ENCODE data around the gene LPP. TPM values are rescaled to one million over a fixed set of nuclear protein-coding genes. Genes with fewer than 3 reads are reported as not detected.

The LPP gene
- total RNA-seq, 2 donors from 2014 or later, result 1,601 to 1,705 TPM

DNA sequence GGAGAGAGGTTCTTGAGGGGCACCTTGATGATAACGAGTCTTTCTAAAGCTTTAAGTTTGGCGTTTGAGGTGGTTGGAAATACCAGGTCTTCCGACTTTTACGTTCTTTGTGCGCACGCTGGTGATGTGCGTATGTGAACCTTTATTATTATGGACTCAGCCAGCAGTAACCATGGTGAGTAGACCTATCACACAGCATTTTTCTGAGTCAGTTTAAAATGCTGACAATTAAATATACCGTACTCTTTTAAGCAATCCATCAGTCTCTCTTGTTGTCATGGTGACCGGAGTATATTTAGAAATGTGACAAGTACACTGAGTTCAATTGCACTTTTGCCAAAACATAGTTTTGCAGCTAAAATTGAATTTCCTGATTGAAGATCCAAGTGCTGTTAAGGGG lies 172.2 kb downstream of the LPP start:
- intact Hi-C loops (cut with DNase I), result no loop called here
- no peak for DNase-seq (ENCODE audit: low spot score)

DNA sequence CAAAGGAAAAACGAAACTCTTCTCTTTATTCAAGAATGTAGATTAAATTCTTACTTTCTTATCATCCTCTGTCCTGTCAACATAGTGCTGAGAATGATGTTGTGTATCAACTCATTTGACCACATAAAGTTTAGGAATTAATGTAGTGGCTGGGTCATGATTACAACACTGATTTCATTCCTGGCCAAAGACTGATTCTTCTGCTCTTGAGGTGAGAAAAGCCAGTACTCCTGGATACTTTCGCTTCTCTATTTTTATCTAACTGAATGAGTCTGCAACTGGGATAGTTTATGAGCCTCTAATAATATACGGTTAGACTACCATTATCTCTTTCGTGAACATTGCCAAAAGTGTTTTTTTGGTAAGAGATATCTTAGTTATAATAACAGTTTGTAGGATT lies 173.0 kb downstream of the LPP start:
- DNase-seq (ENCODE audit: low spot score), result no peak
- intact Hi-C loops (cut with DNase I), result no loop called here

DNA sequence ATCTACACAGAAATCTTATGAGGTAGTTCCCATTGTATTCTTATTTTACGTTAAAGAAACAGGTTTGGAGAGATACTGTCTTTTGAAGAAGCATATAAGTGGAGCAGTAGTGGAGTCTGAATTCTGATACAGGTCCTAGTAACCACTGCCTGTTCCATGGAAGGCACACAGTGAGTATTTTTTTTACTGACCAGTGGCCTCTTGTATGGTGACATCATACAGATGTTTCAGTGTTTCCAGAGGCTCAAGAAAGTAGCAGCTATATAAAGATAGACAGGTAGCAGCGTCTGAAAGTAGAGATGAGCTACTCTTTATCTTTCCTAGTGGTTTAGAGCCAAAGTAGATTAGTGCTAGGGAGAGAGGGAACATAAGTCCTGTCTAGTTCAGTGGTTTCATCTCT lies 173.5 kb downstream of the LPP start:
- DNase-seq (ENCODE audit: low spot score), result no peak
- intact Hi-C loops (cut with DNase I), result no loop called here

DNA sequence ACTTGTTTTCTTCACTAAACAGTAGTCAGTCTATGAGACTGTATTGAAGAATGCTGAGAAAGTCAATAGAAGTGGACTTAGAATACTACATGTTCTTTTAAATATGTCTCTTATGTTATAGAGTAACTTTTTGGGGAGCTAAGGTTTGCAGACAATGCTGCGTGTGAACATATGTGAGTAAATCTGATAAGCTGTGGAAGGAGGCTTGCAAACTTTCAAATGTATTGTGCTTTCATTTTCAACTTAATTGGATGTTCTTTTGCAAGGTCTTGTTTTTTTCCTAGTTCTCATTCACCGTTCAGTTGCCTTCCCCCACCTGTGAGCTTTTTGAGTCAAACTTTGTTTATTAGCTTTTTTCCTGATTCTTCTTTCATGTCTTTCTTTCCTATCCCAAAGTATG lies 176.2 kb downstream of the LPP start:
- intact Hi-C loops (cut with DNase I), result no loop called here

DNA sequence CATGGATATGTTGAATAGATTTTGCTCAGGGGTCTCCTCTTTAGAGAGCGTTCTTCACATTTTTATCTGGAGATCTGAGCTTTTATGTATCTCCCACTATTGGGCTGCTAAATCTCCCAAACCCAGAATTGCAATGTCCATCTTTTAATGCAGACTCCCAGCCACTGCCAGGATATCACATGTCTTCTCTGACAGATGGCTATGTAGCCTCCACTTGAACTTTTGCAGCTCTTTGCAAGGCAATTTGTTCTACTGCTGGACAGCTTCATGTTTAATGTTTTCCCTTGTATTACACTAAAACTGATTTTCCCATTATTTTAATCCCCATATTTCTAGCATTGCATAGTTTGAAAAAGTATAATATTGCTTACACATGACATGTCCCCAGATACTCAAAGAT lies 177.2 kb downstream of the LPP start:
- no peak for DNase-seq (ENCODE audit: low spot score)
- intact Hi-C loops (cut with DNase I), result no loop called here

More for the DNA sequence above, 176.2 kb downstream of the LPP start:
- no peak for DNase-seq (ENCODE audit: low spot score)

DNA sequence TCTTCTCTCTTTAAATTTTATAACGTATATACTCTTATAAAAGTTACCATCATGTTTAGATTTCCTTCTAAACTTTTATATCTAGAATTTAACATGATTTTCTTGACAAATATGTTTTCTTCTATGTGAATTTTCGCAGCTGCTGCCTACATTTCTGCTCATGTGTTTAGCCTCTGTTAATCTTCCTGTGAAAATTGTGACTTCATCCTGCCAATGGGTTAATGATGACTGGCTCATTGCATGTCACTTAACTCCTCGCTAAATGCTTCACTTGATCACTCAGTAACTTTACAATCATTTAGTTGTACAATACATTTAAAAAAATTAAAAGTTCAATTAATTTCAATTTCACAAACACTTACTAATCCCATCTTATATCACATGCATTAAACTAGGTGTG lies 178.1 kb downstream of the LPP start:
- intact Hi-C loops (cut with DNase I), result no loop called here
- DNase-seq (ENCODE audit: low spot score), result no peak

DNA sequence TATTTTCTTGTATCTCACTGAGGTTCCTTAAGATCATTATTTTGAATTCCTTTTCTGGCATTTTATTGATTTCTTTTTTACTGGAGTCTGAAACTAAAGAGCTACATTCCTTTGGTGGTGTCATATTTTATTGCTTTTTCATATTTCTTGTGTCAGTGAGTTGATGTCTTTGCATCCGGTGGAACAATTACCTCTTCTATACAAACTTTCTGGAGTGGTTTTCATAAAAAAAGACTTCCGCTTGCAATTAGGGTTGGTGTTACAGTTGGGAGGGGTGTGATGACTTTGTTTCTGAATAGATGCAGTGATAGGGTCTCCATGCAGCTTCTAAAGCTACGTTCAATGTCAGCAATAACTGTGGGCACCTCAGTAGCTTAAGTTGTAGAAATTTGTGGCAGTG lies 181.7 kb downstream of the LPP start:
- intact Hi-C loops (cut with DNase I), result no loop called here

DNA sequence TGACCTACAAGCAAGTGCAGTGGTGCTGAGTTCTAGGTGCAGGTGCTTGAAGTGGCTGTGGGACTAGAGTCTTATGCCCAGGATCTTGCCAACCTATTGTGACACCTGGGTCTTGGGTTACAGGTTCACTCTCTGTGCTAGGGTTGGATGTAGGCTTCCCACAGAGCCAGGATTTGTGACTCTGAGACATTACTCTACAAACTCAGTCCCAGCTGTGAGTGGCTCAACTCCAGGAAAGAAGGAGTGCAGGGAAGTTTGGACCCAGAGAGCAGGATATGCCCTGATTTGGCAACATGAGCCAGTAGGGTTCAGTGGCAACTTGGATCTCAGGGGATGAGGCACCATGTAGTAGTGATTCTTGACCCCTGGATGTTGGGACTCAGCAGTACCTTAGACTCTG lies 182.2 kb downstream of the LPP start:
- intact Hi-C loops (cut with DNase I), result no loop called here
- DNase-seq (ENCODE audit: low spot score), result no peak

More for the DNA sequence above, 181.7 kb downstream of the LPP start:
- DNase-seq (ENCODE audit: low spot score), result no peak

DNA sequence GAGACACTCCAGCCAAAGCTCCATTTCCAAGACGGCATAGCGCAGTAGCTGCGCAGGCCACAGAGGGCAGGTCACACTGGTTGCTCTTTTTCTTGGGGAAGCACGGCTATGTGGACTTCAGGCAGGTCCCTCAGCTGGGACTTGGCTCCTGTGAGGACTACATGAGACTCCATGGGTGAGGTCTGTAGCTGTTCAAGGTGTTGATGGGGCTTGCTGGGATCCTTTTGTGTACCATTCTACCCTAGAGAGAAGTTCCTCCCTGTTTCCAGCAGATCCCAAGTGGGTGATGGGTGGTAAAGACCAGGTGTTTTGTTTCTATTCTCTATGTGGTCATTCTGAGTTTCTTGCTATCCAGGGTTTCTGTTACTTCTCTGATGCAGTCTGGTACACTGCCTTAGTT lies 183.3 kb downstream of the LPP start:
- intact Hi-C loops (cut with DNase I), result no loop called here
- DNase-seq (ENCODE audit: low spot score), result no peak

DNA sequence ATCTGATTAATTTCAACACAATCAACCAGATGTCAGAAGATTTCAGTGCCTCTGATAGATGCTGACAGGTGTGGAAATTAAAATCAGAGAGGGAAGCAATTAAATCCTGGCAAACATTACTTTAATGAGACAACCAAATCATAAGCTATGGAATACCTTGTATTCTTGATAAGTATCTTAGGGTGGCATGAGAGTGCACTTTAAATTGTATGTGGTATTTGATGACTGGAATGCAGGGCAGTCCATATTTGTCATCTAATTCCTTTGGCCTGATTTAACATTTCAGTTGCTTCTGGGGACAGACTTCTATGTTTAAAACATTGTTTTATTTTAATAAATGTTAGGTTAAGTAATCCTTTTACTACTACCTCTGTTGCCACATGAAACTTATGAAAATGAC lies 184.1 kb downstream of the LPP start:
- intact Hi-C loops (cut with DNase I), result no loop called here
- no peak for DNase-seq (ENCODE audit: low spot score)

DNA sequence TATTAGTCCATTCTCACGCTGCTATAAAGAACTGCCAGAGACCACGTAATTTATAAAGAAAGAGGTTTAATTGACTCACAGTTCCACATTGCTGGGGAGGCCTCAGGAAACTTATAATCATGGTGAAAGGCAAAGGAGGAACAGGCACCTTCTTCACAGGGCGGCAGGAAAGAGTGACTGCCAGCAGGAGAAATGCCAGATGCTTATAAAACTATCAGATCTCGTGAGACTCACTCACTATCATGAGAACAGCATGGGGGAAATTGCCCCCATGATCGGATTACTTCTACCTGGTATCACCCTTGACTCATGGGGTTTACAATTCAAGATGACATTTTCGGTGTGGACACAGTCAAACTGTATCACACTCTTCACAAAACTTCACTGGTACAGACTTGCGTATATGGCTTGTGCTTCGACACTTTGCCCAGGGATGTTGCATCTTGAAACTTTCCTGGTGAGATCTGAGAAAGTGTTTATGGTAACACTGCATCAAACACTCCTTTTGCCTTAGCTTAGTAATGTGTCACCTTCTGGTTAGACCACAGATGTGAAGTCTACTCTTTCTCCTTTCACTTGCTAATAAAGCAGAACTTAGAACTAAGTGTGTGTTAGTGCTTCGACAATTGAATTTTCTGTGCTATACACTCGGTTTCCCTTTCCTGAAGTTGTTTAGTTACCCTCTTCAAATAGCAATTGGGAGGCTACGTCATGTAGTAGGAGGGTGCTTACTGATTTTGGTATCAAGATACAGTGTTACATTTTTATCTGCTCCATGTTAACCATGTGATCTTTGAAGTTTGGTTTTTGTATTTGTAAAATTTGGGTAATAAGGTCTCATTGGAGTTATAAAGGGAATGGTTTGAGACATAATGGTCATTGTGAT lies 185.7 kb downstream of the LPP start:
- intact Hi-C loops (cut with DNase I), result no loop called here
- DNase-seq (ENCODE audit: low spot score), result no peak

DNA sequence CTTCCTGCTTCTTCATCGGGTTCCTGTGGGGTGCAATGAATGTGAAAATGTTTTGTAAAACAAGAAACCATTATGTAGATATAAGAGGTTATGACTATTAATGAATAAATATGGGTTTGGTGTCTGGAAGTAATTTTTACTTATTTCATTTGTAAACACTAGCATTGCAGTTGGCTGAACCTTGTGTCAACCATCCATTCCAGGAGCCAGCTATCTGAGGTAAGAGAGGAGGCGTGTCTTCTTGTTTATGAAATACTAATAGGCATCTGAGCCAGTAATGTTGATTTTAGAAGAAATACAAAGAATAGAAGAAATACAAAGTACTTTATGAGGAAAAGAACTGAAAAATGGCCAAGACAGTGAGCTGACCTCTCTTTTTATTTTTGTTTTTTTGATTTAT lies 187.5 kb downstream of the LPP start:
- DNase-seq (ENCODE audit: low spot score), result no peak
- intact Hi-C loops (cut with DNase I), result no loop called here

DNA sequence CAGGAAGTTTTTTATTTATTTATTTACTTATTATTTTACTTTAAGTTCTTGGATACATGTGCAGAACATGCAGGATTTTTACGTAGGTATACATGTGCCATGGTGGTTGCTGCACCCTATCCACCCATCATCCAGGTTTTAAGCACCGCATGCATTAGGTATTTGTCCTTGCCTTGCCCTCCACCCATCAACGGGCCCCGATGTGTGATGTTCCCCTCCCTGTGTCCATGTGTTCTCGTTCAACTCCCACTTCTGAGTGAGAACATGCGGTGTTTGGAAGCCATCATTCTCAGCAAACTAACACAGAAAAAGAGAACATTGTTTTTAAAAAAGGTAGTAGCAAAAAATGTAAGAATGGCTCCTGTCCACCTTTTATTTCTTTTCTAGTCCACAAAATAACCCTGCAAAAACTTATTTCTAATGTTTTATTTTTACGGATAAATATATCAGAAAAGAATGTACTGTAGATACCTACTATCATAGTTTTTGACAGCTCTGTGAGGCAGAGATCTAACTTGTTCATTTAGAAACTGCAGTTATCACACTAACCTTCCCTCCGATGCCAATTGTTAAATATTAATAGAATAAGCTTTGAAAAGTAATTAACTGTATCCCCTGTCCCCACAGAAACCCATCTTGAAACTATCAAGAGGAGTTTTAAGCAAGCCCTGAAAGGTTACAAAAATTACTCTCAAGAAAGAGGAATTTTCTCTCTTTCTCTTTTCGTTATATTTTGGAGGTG lies 189.2 kb downstream of the LPP start:
- intact Hi-C loops (cut with DNase I), result no loop called here
- no peak for DNase-seq (ENCODE audit: low spot score)

DNA sequence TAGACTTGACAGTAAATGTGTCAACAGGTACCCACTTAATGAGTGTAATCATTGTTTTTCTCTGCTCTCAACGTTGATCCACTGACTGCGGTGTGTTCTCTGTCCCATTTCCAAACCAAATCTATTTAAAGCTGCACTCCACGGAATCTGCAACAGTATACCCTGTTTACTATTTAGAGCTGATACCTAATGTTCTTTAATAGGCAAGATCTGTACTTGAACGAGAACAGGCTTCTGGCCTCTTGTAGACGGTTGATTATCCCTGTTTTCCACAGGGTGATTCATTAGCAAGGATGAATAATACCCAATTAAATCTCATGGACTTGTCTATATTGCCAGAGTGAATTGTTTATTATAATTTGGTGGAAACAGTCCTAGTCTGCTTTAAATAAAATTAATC lies 189.9 kb downstream of the LPP start:
- intact Hi-C loops (cut with DNase I), result no loop called here
- no peak for DNase-seq (ENCODE audit: low spot score)

DNA sequence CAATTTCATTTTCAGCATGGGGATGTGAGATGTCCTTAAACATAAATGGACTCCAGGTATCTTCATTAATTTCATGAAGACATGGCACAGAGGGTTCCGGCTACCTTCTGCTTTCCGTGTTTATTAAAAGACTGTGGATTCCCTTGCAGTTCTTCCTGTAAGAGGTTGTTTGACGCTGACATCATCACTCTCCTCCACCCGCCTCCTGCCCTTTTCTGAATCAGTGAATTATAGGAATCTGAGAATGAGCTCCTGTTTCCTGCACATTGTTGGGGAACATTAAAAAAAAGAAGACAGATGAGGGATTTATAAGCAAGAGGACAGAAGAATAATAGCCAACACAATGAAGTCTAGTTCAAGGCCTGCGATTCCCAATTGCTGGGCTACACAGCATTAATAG lies 191.3 kb downstream of the LPP start:
- no peak for DNase-seq (ENCODE audit: low spot score)
- intact Hi-C loops (cut with DNase I), result no loop called here

DNA sequence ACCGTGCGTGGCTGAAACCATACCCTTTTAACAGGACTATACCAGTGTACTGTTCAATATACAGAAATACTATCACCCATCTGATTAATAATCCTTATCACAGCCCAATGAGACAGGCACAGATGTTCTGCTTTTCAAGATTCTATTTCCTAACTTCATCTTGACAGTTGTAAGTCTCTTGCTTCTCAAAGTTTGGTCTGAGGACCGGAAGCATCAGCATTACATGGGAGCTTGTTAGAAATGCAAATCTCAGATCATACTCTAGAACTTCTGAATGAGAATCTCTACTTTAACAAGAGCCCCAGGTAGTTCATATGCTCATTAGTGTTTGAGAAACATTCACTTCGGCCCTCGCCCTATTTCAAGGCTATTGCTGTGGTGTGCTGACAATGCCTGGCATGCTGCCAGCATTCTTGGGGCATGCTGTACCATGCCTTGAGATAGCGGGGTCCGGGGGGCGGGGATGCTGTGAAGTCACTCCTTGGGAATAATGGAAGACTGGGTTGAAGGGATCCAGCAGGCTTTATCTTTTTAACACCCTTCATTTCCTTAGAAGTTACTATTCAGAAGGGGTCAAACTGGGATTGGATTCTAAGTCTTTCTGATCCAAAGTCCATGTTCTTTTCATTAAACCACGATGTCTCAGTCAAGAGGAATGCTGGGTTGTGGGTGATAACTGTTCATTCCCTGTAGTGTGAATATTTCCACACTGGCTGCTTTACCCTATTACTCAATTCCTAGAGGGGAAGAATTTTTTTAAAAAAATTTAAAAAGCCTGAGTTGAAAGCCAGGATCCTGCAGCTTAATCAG lies 194.7 kb downstream of the LPP start:
- intact Hi-C loops (cut with DNase I), result no loop called here
- peak; percentile 88 for DNase-seq (ENCODE audit: low spot score)

DNA sequence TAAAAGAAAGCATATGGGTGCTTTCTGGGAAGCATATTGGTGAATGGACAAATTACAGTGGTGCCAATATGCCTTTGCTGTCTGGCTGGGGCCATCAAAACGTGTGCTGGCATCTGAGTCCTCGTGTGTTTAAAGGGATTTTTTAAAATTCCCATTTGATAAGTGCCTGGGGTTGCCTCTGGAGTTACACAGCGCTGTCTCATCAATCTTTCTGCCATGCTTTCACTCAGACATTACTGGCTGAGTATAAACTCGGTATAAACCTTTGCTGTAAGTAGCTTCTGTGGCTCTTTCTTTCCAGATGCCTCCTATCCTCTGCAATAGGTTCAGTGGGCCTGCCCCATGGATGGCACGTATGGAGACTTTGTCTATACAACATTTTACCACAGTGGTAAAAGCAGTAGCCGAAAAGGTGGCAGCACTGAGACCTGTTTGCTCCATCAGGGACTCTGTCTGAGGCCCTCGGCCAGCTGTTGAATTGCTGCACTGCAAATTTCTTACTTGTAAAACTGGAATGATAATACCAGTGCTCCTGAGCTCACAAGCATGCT lies 195.5 kb downstream of the LPP start:
- no peak for DNase-seq (ENCODE audit: low spot score)
- intact Hi-C loops (cut with DNase I), result no loop called here

DNA sequence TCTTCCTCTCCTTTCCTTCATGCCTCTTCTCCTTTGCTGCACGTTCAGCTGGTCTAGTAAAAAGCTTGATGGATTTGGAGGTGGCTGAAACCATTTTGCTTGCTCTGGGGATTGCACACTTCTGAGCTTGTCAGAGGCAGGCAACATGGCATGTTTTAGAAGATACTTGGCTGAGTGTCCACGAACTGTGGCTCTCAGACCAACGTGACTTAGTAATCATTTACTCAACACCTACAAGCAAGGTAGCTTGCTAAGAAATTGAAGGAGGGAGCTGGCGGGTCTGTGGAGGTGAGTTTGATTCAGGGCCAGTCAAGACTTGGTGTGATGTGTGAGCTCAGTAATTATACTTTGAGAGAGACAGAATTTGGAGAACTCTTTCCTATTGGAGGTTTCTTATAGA lies 196.0 kb downstream of the LPP start:
- DNase-seq (ENCODE audit: low spot score), result no peak
- intact Hi-C loops (cut with DNase I), result no loop called here

DNA sequence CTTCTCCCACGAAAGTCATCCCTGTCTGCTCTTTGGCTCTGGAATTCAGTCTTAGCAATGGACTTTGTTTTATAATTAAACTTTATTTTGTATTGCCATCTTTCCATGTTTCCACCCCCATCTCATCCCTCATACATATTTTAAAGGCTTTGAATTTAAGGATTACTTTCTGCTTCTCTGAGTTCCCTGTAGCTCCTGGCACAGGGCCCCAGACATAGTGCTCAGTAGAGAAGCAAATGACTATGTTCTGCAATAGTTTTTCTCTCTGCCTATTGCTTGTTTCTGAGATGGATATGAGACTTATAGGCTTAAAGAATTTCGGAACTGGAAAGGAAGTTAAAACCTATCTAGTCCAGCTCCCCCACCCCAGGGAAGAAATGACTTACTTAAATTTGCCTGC lies 197.0 kb downstream of the LPP start:
- intact Hi-C loops (cut with DNase I), result no loop called here
- no peak for DNase-seq (ENCODE audit: low spot score)

DNA sequence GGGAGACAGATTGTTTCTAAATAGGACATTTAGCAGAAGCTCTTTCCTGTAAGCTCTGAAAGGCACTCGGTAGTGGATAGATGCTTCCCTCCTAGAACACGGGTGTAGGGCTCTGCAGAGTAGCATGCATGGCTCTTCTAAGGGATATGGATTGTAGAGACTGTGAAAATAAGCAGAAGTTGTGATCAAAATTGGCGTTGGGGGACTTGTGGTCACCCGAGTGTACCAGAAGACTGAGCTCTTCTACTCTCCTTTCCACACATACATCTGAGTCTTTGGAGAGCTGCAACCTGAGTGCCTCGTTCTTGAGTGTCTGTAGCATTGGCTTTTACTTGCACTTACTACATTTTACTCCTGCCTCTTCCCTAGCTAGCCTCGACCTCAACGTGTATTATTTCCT lies 197.7 kb downstream of the LPP start:
- no peak for DNase-seq (ENCODE audit: low spot score)
- intact Hi-C loops (cut with DNase I), result no loop called here

All from posterior vena cava (tissue), 2 donors.